Astrocyte (in vitro differentiated cells and primary cell): ENCODE measurements around the gene ITGA8.

Experiments used
- EZH2 ChIP-seq: IDR thresholded peaks from 2 replicates; pipeline ENCODE4 v1.6.1; 2012; ENCODE audit warnings: mild to moderate bottlenecking, low read length, inconsistent platforms; ENCODE audit not compliant: insufficient read depth
- TF ChIP-seq, protein P1 (sequence below): IDR thresholded peaks from 2 replicates; pipeline ENCODE4 v1.5.1; 2011; ENCODE audit warnings: low read depth, mild to moderate bottlenecking, inconsistent platforms, low read length, moderate library complexity; ENCODE audit not compliant: insufficient read depth

DNA sequence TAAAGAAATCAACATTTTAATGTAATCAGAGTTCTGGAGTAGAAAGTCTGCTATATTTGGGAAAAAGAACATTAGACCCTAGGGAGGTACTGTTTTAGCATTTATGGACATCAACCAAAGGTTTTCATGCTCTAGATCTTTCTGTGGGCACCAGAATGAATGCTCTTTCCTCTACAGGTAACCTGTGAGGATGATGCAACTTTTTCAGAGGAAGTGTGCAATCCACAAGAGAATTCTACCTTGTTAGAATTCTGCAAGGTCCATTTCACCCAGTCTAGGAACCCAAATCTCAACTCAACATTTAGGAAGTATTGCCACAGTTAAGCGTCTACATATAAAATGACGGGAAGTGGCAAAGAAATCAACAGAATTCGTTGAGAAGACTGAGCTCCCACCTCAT is 208.8 kb downstream of the ITGA8 start:
- TF ChIP-seq, protein P1, sequence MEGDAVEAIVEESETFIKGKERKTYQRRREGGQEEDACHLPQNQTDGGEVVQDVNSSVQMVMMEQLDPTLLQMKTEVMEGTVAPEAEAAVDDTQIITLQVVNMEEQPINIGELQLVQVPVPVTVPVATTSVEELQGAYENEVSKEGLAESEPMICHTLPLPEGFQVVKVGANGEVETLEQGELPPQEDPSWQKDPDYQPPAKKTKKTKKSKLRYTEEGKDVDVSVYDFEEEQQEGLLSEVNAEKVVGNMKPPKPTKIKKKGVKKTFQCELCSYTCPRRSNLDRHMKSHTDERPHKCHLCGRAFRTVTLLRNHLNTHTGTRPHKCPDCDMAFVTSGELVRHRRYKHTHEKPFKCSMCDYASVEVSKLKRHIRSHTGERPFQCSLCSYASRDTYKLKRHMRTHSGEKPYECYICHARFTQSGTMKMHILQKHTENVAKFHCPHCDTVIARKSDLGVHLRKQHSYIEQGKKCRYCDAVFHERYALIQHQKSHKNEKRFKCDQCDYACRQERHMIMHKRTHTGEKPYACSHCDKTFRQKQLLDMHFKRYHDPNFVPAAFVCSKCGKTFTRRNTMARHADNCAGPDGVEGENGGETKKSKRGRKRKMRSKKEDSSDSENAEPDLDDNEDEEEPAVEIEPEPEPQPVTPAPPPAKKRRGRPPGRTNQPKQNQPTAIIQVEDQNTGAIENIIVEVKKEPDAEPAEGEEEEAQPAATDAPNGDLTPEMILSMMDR: no peak
- TF ChIP-seq EZH2: no peak
